SKM-1 (cell line): ENCODE data around the gene ANKRD12.
A peak's percentile ranks its signal among the peaks of the same experiment; 100 is the strongest.
"Not testable (repeated sequence)": the region's sequence is repeated elsewhere in the genome, so short reads cannot be mapped to it uniquely, and the experiment has no call there.

ENCODE experiments used
- DNase-seq: peaks from one replicate; lab custom pipeline; 2025; ENCODE audit not compliant: unreplicated experiment; lab: John Stamatoyannopoulos, UW

ANKRD12 gene

DNA sequence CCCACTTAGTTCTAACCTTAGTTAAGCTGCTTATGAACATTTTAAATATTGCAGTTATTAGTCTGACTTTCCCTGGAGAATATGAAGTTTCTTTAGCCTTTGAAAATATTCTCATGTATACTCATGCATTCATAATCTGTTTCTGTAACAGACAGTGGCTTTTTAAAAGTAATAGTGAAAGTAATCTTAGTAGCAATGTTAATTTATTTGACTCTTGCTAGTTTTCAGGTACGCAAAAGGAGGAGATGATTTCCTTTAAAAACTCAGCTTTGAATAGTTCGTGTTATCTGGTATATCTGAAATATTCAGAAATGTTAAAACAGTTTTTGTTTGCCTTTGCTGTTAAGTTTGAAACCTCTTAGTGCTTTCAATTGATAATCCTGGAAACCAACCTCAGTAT lies 3.8 kb downstream of the ANKRD12 start:
- DNase-seq: no peak

- no peak for DNase-seq
Observed at GRCh38 chr18:9140984-9141383, 4.4 kb downstream of the ANKRD12 start.

GRCh38 chr18:9146224-9146623 lies 9.6 kb downstream of the ANKRD12 start:
- no peak for DNase-seq

GRCh38 chr18:9147440-9148202 lies 11.0 kb downstream of the ANKRD12 start:
- peak; percentile 55 for DNase-seq

GRCh38 chr18:9148203-9148552 lies 11.6 kb downstream of the ANKRD12 start:
- no peak for DNase-seq

- DNase-seq: no peak
Observed at GRCh38 chr18:9150121-9150520, 13.5 kb downstream of the ANKRD12 start.

GRCh38 chr18:9153256-9153655 lies 16.7 kb downstream of the ANKRD12 start:
- DNase-seq: no peak

GRCh38 chr18:9156604-9157249 lies 20.1 kb downstream of the ANKRD12 start:
- no peak for DNase-seq

DNA sequence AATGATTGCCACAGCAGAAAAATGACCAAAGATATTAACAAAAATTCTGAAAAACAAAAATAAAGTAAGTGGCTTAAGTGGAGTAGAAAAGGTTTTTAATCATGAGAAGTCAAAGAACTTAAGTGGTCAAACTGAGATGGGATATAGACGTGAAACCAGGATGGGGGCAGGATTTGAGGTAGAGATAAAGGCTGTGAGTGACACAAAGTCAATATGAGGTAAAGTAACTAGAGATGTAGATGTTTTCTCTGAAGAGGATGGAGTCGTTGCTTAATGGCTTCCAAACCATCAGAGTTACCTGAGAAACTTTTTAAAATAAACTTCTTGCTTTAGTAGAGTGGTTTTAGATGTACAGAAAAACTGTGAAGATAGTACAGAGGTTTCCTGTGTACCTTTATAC lies 21.2 kb downstream of the ANKRD12 start:
- no peak for DNase-seq

DNA sequence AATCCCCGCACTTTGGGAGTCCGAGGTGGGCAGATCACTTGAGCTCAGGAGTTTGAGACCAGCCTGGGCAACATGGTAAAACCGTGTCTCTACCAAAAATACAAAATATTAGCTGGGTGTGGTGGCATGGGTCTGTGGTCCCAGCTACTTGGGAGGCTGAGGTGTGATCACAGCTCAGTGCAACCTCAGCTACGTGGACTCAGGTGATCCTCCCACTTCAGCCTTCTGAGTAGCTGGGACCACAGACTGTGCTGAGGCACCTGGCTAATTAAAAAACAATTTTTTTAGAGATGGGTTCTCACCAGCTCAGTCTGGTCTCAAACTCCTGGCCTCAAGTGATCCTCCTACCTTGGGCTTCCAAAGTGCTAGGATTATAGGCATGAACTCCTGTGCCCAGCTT lies 23.4 kb downstream of the ANKRD12 start:
- DNase-seq: no peak

GRCh38 chr18:9162663-9163062 lies 26.1 kb downstream of the ANKRD12 start:
- not testable (repeated sequence) for DNase-seq

GRCh38 chr18:9164149-9164548 lies 27.6 kb downstream of the ANKRD12 start:
- DNase-seq: not testable (repeated sequence)

DNA sequence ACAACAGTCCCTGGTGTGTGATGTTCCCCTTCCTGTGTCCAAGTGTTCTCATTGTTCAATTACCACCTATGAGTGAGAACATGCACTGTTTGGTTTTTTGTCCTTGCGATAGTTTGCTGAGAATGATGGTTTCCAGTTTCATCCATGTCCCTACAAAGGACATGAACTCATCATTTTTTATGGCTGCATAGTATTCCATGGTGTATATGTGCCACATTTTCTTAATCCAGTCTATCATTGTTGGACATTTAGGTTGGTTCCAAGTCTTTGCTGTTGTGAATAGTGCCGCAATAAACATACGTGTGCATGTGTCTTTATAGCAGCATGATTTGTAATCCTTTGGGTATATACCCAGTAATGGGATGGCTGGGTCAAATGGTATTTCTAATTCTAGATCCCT lies 29.3 kb downstream of the ANKRD12 start:
- DNase-seq: not testable (repeated sequence)

DNA sequence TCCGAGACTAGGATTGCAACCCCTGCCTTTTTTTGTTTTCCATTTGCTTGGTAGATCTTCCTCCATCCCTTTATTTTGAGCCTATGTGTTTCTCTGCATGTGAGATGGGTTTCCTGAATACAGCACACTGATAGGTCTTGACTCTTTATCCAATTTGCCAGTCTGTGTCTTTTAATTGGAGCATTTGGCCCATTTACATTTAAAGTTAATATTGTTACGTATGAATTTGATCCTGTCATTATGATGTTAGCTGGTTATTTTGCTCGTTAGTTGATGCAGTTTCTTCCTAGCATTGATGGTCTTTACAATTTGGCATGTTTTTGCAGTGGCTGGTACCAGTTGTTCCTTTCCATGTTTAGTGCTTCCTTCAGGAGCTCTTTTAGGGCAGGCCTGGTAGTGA lies 32.9 kb downstream of the ANKRD12 start:
- not testable (repeated sequence) for DNase-seq

DNA sequence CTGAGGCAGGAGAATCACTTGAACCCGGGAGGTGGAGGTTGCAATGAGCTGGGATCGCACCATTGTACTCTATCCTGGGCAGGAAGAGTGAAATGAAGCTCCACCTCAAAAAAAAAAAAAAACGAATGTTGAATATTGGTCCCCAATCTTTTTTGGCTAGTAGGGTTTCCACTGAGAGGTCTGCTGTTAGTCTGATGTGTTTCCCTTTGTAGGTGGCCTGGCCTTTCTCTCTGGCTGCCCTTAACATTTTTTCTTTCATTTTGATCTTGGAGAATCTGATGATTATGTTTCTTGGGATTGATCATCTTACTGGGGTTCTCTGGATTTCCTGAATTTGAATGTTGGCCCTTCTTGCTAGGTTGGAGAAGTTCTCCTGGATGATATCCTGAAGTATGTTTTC lies 35.3 kb downstream of the ANKRD12 start:
- DNase-seq: not testable (repeated sequence)

- no peak for DNase-seq
Observed at GRCh38 chr18:9172506-9173127, 36.0 kb downstream of the ANKRD12 start.

DNA sequence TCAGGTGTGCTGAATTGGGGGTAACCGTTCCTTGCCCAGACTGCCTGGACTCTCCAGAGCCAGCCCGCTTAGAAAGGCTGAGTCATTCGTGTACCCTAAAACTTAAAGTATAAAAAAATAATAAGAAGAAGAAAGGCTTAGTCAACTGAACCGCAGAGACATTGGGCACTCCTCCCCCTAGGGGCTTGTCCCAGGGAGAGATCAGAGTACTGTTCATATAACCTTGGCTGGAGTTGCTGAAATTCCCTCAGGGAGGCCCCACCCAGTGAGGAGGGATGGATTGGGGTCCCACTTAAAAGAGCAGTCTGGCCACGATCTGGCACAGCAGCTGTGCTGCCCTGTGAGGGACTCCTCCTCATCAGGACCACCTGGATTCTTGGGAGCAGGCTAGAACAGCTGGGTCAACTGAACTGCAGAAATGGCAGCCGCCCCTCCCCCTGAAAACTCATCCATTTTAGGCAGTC lies 37.2 kb downstream of the ANKRD12 start:
- DNase-seq: no peak

- no peak for DNase-seq
Observed at GRCh38 chr18:9174302-9174701, 37.7 kb downstream of the ANKRD12 start.

- no peak for DNase-seq
Observed at GRCh38 chr18:9175115-9175514, 38.5 kb downstream of the ANKRD12 start.

- DNase-seq: no peak
Observed at GRCh38 chr18:9177031-9177430, 40.5 kb downstream of the ANKRD12 start.

DNA sequence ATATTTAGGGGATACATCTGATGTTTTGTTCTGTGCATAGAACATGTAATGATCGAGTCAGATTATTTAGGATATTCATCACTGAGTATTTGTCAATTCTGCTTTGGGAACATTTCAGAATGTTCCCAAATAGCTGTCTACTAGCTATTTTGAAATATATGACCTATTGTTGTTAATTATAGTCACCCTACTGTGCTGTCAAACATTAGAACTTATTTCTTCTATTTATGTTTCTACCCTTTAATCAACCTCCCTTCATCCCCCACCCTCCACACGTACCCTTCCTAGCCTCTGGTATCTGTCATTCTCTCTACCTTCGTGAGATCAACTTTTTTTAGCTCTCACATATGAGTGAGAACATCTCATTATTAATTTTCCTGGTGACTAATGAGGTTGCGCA lies 40.9 kb downstream of the ANKRD12 start:
- no peak for DNase-seq

- no peak for DNase-seq
Observed at GRCh38 chr18:9178557-9178956, 42.0 kb downstream of the ANKRD12 start.
